Stimulated activated CD4-positive, alpha-beta T cell treated with anti-CD3 and anti-CD28 coated beads, Interleukin-1b, Interleukin-23, amount 100 ng/mL, for 24 hours (primary cell): Measurements from ENCODE around the gene PODN.

Source experiments
- DNase-seq, 4 experiments: peaks; one replicate each; pipeline ENCODE4 v3.0.0-alpha.2; 2020; ENCODE audit warnings: low read depth in 4 of 4, low spot score in 1 of 4

PODN gene

GRCh38 chr1:53130598-53130877 lies 68.5 kb downstream of the PODN start:
- DNase-seq = no peak

- DNase-seq = no peak
These were observed 69.0 kb downstream of the PODN start for GRCh38 chr1:53130878-53131589.

DNA sequence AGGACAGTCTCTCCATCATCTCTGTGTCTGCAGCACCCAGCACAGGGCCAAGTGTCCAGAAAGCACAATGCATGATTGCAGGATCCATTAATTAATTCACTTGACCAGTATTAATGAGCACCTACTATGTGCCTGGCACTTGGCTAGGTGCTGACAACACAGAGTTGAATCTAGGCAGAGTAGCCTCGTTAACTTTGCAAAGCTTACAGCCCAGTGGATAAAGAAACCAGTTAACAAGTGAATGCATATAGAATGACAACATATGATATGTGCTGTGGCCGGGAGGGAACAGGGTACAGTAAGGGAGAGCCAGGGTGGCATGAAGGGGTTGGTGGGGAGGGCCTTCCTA lies 69.6 kb downstream of the PODN start:
- no peak for DNase-seq

DNA sequence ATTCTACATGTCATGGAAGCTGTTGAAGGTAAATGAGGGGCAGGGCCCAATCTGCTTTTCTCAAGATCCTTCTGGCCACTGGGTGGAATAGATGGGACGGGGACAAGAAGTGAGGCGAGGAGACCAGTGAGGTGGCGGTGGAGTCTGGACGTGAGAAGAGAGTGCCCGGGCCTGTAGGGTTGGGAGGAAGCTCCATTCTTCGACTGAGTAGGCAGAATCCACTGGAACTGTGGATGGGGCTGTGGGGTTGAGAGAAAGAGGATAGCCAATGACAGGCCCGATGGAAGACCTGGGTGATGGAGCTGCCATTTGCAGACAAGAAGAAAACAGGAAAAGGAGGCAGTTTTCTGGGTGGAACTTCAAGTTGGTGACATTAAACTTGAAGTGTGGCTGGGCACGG lies 70.2 kb downstream of the PODN start:
- DNase-seq = no peak

DNA sequence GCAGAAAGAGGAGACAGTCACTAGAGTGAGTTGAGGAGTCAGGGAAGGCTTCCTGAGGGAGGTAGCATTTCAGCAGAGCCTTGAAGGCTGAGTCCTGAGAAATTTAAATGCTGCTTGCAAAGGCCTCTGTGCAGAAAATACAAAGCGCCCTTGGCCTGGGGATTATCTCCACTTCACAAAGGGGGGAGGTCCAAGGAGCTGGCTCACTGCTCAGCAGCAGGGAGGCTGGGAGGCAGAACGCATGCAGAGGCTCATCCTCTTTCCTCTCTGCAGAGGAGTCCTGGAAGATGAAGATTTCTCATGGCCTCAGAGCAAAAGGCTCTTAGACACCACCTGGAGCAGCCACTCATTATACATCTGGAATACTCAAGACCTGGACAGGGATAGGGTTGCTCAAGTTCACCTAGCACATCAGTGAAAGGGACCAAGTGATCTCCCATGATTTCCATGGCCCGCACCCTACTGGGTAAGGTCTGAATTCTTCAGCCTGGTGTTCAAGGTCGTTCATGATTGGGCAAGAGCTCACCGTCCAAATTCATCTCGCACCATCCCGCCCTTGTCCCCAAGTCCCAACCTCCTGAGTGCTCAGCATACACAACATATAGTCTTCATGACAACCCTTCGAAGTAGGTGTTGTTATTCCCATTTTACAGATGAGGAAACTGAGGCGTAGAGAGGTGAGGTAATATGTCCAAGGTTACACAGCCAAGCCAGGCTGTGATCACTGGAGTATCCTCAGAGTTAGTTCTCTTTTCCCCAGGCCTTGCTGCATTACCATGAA lies 71.4 kb downstream of the PODN start:
- no peak for DNase-seq

DNA sequence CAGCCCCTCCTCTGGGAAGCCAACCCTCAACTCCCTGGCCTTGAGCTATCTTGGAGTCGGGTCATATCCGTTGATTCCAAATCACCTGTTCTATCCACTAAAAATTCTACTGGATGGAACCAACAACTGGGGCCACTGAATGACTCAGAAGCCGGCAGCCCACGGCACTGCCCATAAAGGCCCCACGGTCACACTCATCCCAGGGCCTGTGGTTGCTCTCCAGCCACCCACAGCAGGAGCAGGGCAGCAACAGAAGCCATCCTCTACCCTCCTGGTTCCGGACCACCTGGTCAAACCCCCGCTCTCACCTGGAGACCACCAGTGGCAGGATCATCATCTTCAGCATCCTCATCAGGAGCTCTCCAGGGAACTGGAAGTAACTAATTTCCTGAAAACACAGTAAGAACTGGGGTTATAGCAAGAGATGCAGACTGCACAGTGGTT lies 72.1 kb downstream of the PODN start:
- no peak for DNase-seq
